Limb (tissue), 2 donors: ENCODE results near the gene AICDA.

Source experiments
- DNase-seq, 2 donors: peaks; one replicate each; pipeline ENCODE4 v3.0.0-alpha.2; 2016; ENCODE audit errors: extremely low spot score in 2 of 2

AICDA gene

DNA sequence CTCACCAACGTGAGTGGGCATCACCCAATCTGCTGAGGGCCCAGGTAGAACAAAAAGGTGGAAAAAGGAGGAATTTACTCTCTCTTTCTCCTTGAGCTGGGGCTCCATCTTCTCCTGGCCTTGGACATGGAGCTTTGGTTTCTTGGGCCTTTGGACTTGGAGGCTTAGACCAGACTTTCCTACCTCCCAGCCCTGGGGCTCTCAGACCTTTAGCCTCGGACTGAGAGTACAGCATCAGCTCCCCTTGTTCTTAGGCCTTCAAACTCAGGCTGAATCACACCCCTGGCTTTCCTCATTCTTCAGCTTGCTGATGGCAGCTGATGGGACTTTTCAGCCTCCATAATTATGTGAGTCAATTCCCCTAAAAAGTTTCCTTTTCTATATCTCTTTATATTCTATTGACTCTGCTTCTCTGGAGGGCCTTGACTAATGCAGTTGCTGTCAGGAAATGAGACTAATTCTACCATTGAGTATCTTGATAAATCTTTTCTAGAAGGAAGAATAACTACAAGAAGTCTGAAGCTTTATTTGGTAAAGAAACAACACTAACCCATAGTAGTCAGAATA, 56.0 kb downstream of the AICDA start:
- DNase-seq, result no peak

DNA sequence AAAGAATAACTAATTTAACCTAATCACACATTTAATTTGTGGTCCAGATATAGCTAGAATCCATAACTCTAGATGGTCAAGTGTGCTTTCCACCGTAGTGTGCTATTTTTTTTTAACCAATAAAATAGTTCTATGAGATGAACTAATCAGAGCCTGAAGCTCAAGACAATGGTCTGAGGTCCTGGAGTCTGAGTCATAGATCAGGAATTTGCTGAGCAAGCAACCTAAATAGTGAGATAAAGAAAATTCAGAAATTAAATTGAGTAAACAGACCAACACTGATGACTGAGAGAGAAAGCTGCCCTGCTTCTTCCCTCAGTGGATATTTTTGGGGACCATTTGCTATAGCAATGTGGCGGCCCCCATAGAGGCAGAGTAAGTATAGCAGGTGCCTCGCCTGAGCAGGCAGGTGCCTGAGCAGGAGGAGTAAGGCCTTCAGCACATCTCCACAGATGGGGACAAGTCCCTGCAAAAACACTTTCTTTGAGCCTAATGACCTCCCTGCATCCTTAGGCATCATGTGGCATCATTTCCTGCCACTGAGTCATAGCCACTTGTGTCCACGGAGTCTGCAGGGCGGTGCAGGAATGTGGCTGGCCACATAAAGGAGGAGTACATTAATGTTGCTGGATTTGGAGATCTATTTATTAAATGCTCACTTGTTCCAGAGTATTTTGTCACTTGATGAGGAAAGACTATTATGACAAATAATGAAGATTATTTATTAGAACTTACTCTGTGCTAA, 58.0 kb downstream of the AICDA start:
- no peak for DNase-seq

DNA sequence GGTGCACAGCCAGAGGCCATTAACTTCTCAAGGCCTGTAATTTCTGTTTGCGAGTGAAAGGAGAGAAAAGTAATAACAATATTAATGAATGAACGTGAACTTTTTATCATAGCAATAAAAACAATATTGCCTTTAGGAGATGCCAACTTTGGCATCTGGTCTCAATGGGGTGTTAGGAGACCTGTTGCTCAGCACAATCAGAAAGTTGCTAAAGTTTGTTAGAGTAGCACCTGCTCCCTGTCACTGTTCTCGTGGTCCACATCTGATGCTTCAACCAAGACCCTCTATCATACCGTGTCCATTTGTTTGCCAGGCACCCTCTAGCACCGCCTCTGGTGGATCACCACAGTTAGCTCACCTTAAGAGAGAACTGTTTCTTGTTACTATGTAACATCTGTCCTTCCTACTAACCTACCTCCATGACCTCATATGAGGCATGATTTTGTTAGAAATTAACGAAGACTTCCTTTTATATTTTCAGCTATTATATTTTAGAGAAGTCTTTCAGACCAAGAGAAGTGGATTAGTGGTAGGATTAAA, 59.5 kb downstream of the AICDA start:
- no peak for DNase-seq
